Lower leg skin (tissue), 4 donors: Measurements from ENCODE around the gene ZFHX3. TPM values are rescaled to one million over a fixed set of nuclear protein-coding genes. Genes with fewer than 3 reads are reported as not detected.

Source experiments
- DNase-seq, 2 donors: peaks; one replicate each; pipeline ENCODE4 v3.0.0-alpha.2; 2019; ENCODE audit warnings: low spot score in 2 of 2
- H3K4me3 ChIP-seq: fragments of 200-600 bp; sonication (generic); 2 replicates; pipeline ENCODE4 v1.5.1; 2017; ENCODE audit warnings: mild to moderate bottlenecking, low read depth; ENCODE audit not compliant: poor library complexity, severe bottlenecking
- POLR2A ChIP-seq, 2 donors: fragments of 450-650 bp; IDR thresholded peaks; one replicate each; pipeline ENCODE4 v1.6.1; 2016 to 2017; ENCODE audit warnings: antibody characterized with exemption in 2 of 2, mild to moderate bottlenecking in 1 of 2, moderate library complexity in 1 of 2
- WGBS, 2 donors: methylation state at CpG; one replicate each; pipeline ENCODE4 v1.1.5; 2018; 5-methylcytosine and 5-hydroxymethylcytosine counted together
- intact Hi-C: fragments of 100-400 bp; cut with DNase I; formaldehyde crosslinking; loops from one replicate; pipeline ENCODE4 v1.15.0; 2023; ENCODE audit warnings: low total_unique reads
- total RNA-seq, 4 donors: library from RNA; depleted of rRNA; stranded (reverse); fragments of >200 nt; gene quantifications; one replicate each; pipeline ENCODE4 v1.1.0, GENCODE V29; 2016
- TF ChIP-seq, protein P1 (sequence below), 3 donors: fragments of 450-650 bp; IDR thresholded peaks; one replicate each; pipeline ENCODE4 v1.5.1; 2016; ENCODE audit warnings: antibody characterized with exemption in 3 of 3, mild to moderate bottlenecking in 3 of 3, moderate library complexity in 2 of 3

ZFHX3 gene
- total RNA-seq, 4 donors from 2014 or later, result 3.4 to 14.9 (median 10.0) TPM

DNA sequence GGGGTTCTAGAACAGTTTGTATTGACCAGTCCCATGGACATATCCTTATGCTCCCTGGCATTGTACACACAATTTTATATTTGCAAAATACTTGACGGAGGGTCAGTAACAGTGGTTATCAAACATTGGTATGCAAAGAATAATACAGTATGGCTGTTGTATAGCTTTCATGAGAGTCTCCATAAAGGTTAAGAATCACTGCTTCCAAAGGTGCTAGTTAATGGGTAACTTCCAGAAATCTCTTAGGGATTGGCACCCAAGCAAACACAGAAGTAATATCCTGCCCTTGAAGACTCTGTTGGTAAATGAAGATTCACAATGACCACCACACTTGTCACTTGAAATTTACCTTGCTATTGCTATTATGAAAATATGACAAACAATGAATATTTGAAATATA lies 239.2 kb downstream of the ZFHX3 start:
- DNase-seq, result no peak
- intact Hi-C loops, result no loop called here
- no peak overlapping the region for H3K4me3 ChIP-seq
- TF ChIP-seq POLR2A (IDR thresholded peaks at IDR 0.05), result no peak
- TF ChIP-seq, protein P1, sequence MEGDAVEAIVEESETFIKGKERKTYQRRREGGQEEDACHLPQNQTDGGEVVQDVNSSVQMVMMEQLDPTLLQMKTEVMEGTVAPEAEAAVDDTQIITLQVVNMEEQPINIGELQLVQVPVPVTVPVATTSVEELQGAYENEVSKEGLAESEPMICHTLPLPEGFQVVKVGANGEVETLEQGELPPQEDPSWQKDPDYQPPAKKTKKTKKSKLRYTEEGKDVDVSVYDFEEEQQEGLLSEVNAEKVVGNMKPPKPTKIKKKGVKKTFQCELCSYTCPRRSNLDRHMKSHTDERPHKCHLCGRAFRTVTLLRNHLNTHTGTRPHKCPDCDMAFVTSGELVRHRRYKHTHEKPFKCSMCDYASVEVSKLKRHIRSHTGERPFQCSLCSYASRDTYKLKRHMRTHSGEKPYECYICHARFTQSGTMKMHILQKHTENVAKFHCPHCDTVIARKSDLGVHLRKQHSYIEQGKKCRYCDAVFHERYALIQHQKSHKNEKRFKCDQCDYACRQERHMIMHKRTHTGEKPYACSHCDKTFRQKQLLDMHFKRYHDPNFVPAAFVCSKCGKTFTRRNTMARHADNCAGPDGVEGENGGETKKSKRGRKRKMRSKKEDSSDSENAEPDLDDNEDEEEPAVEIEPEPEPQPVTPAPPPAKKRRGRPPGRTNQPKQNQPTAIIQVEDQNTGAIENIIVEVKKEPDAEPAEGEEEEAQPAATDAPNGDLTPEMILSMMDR (IDR thresholded peaks at IDR 0.05), result no peak
- 96 to 100% methylated on average over 1 of the region's 1 CpG for WGBS, 2 donors

DNA sequence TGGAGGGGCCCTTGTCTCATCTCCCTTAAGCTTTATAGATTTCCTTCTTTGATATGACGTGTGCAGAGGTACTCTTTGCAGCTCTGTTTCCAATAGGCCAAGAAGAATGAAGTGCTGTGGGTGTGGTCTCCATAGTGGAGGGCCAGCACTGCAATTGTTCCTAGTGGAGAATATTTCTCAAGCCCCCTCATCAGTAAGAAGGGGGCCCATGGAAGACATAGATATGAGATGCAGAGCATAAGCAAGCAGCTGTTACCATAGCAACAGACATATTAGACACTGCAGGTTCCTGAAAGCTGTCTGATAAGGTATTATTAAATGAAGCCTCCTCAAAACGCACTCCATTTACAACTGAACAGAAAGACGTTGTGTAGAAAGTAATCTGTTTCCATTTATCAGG lies 240.7 kb downstream of the ZFHX3 start:
- intact Hi-C loops, result no loop called here
- no peak for TF ChIP-seq POLR2A (IDR thresholded peaks at IDR 0.05)
- TF ChIP-seq, protein P1 (IDR thresholded peaks at IDR 0.05), result no peak
- no peak for DNase-seq
- H3K4me3 ChIP-seq, result no peak overlapping the region
- WGBS, 2 donors, result 80 to 88% methylated on average over 3 of the region's 3 CpGs

DNA sequence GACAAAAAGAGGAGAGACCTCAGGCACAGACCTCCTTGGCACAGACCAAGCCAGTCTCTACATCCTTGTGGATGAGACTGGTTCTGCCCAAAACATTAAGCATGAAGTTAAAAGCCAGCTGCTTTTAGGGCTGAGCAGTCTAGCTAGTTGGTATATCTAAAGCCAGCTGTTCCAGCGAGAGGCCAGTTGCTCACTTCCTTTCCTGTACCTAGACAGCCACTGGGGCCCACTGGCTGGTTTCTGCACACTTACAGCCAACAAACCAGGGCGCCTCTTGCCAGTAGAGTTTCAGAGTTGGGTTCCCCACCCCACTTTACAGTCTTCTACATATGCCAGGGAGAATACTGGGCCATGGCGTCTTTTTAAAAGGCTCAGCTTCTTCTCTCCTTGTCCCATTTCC lies 242.4 kb downstream of the ZFHX3 start:
- no peak overlapping the region for H3K4me3 ChIP-seq
- DNase-seq, result no peak
- TF ChIP-seq POLR2A (IDR thresholded peaks at IDR 0.05), result no peak
- TF ChIP-seq, protein P1 (IDR thresholded peaks at IDR 0.05), result no peak
- 91 to 97% methylated on average over 3 of the region's 3 CpGs for WGBS, 2 donors
- intact Hi-C loops, result no loop called here

DNA sequence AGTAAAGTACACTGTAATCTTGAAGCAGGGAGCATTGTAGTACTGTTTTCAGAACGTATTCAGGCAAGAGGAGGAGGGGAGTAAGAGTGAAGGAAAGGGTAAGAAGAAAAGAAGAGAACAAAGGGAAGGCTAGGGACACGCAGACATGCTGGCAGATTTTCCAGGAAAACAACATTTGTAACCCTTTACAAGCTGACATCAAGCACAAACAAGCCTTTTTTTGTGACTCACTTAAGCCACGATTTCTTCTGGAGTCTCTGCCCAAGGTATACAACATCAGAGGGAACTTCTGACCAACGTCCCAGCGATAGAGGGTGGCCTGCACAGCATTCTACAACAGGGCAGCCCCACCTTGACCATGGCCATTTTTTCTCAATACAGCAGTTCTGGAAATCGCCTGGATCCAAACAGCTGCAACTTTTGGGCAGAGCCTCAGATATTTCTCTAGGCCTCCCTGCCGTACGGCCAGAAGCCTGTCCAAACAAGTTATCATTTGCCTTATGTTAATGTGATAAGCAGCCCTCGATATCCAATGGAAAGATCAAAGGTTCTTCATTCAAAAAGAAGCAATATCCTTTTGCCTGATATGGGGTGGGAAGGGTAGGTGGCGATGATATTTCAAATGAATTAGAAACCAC lies 247.3 kb downstream of the ZFHX3 start:
- TF ChIP-seq POLR2A (IDR thresholded peaks at IDR 0.05), result no peak
- TF ChIP-seq, protein P1 (IDR thresholded peaks at IDR 0.05), result no peak
- intact Hi-C loops, result no loop called here
- WGBS, 2 donors, result 56 to 57% methylated on average over 10 of the region's 10 CpGs
- no peak for DNase-seq
- H3K4me3 ChIP-seq, result no peak overlapping the region

DNA sequence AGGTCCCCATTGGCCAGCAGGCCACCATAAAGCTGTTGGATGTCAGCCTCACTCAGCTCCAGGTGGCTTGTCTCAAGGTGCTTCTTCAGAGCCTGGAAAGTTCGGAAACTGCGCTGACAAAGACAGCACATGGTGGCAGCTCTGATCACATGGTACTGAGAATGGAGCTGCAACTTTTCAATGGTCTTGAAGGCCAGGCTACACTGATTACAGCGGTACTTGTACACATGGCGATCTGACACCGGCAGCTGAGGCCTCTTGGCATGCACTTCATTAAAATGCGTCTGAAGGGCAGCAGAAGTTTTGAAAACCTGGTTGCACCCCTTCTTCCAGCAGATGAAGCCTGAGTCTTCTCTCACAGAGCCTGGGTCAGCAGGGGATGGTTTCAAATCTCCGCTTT lies 249.7 kb downstream of the ZFHX3 start:
- 96 to 99% methylated on average over 7 of the region's 7 CpGs for WGBS, 2 donors
- no peak for DNase-seq

More for the DNA sequence above, 249.7 kb downstream of the ZFHX3 start:
- TF ChIP-seq POLR2A (IDR thresholded peaks at IDR 0.05), result no peak
- TF ChIP-seq, protein P1 (IDR thresholded peaks at IDR 0.05), result no peak
- intact Hi-C loops, result no loop called here
- H3K4me3 ChIP-seq, result no peak overlapping the region
